ENCODE measurements around the gene TBC1D25.

Gene TBC1D25

GRCh38 chrX:48601741-48602394 is 62.4 kb downstream of the TBC1D25 start:
- no peak for DNase-seq (ENCODE audit: low read depth)

GRCh38 chrX:48604701-48605100 is 65.2 kb downstream of the TBC1D25 start:
- DNase-seq (ENCODE audit: low read depth) = no peak

- DNase-seq (ENCODE audit: low read depth) = no peak
Measured at GRCh38 chrX:48606091-48606490, 66.6 kb downstream of the TBC1D25 start.

- no peak for DNase-seq (ENCODE audit: low read depth)
Measured at GRCh38 chrX:48611703-48612102, 72.2 kb downstream of the TBC1D25 start.

Data from stimulated activated CD4-positive, alpha-beta T cell treated with anti-CD3 and anti-CD28 coated beads, Interleukin-2, amount 100 ng/mL, for 4 hours (primary cell).